Mucosa of descending colon (tissue), 3 donors: ENCODE data around the gene SLC22A31. TPM values are rescaled to one million over a fixed set of nuclear protein-coding genes. Genes with fewer than 3 reads are reported as not detected.
"Not testable (repeated sequence)": the region's sequence is repeated elsewhere in the genome, so short reads cannot be mapped to it uniquely, and the experiment has no call there.

ENCODE experiments used
- ATAC-seq: fragments of 200-7000 bp; cut with Tn5 transposase; one replicate; pipeline ENCODE4 v1.9.1; 2020; ENCODE audit warnings: mild to moderate bottlenecking, moderate library complexity
- DNase-seq, 3 donors: peaks; one replicate each; pipeline ENCODE4 v3.0.0-alpha.2; 2020
- H3K36me3 ChIP-seq: fragments of 200-600 bp; one replicate; pipeline ENCODE4 v1.8.0; 2021; ENCODE audit warnings: low read depth, mild to moderate bottlenecking
- H3K4me1 ChIP-seq: fragments of 200-600 bp; one replicate; pipeline ENCODE4 v1.8.0; 2021; ENCODE audit warnings: low read depth, mild to moderate bottlenecking
- H3K4me3 ChIP-seq: fragments of 200-600 bp; one replicate; pipeline ENCODE4 v1.8.0; 2021; ENCODE audit warnings: mild to moderate bottlenecking
- H3K9me3 ChIP-seq: fragments of 200-600 bp; one replicate; pipeline ENCODE4 v1.8.0; 2021; ENCODE audit warnings: mild to moderate bottlenecking
- CTCF ChIP-seq: fragments of 200-600 bp; IDR thresholded peaks from one replicate; pipeline ENCODE4 v1.8.0; 2022; ENCODE audit warnings: antibody characterized with exemption, mild to moderate bottlenecking
- intact Hi-C, 2 donors: fragments of 100-400 bp; cut with DNase I in 1 of 2; cut with micrococcal nuclease in 1 of 2; formaldehyde crosslinking; loops; one replicate each; pipeline versions ENCODE4 v1.11.0 to v1.11.1; 2022; cut with DNase I, micrococcal nuclease
- total RNA-seq, 3 donors: library from RNA; stranded (reverse); fragmentation: NEBNext Ultra II Directional in 2 of 3; extraction: Animal tissue kit (Norgen Biotek cat#: 25700) in 2 of 3; gene quantifications; one replicate each; pipeline versions ENCODE4 v1.2.1 to v1.2.4, GENCODE V29; 2021 to 2023
- donor health status: DM: no; HTN: no; CAD: no; lungs with moderate emphysema.
- donor health status: DM: no; HTN: no; CAD: no.
- donor health status: DM: no; HTN: yes; CAD: no.

The SLC22A31 gene
- total RNA-seq, 3 donors from 2014 or later = 0.35 to 1.8 (median 1.1) TPM

- Histone ChIP-seq H3K9me3 (no peaks in the 10 kb centered on the region), H3K4me1 (no peaks in the 10 kb centered on the region), H3K4me3 (no peak overlapping the region), H3K36me3 (no peaks in the 10 kb centered on the region)
- peak in 2 of 3 donors; percentile 18 to 50 for DNase-seq
- intact Hi-C loops = no loop called here
- no peak for TF ChIP-seq CTCF
- ATAC-seq = no peak
Observed at GRCh38 chr16:89190150-89190958, 10.0 kb downstream of the SLC22A31 start.

- DNase-seq (peak in 1 of 3 donors; percentile 22), ATAC-seq (no peak)
Observed at GRCh38 chr16:89189358-89190025, 10.8 kb downstream of the SLC22A31 start.

GRCh38 chr16:89188471-89189357 is 11.6 kb downstream of the SLC22A31 start:
- DNase-seq = peak in 1 of 3 donors; percentile 29
- H3K36me3 ChIP-seq, H3K4me1 ChIP-seq, H3K9me3 ChIP-seq, intact Hi-C loops, ATAC-seq, H3K4me3 ChIP-seq: not testable (repeated sequence)

More at GRCh38 chr16:89189358-89190025, 10.8 kb downstream of the SLC22A31 start:
- no peaks in the 10 kb centered on the region for H3K9me3 ChIP-seq
- no peak overlapping the region for H3K4me3 ChIP-seq
- H3K36me3 ChIP-seq = no peaks in the 10 kb centered on the region
- intact Hi-C loops = no loop called here
- H3K4me1 ChIP-seq = no peaks in the 10 kb centered on the region
- TF ChIP-seq CTCF = no peak

- no peaks in the 10 kb centered on the region for H3K9me3 ChIP-seq
- intact Hi-C loops = no loop called here
- DNase-seq (peak in 1 of 3 donors; percentile 43), ATAC-seq (peak; percentile 8)
- no peaks in the 10 kb centered on the region for H3K36me3 ChIP-seq
- no peak for TF ChIP-seq CTCF
- H3K4me3 ChIP-seq = no peak overlapping the region
- H3K4me1 ChIP-seq = no peaks in the 10 kb centered on the region
Observed at GRCh38 chr16:89187770-89188392, 12.5 kb downstream of the SLC22A31 start.

- no peaks in the 10 kb centered on the region for H3K9me3 ChIP-seq
- intact Hi-C loops = no loop called here
- H3K4me3 ChIP-seq = no peak overlapping the region
- H3K36me3 ChIP-seq = no peaks in the 10 kb centered on the region
- ATAC-seq (peak; percentile 16), DNase-seq (peak in 1 of 3 donors; percentile 46)
- no peaks in the 10 kb centered on the region for H3K4me1 ChIP-seq
- TF ChIP-seq CTCF = no peak
Observed at GRCh38 chr16:89187032-89187769, 13.1 kb downstream of the SLC22A31 start.

GRCh38 chr16:89186593-89187031 is 13.7 kb downstream of the SLC22A31 start:
- DNase-seq, intact Hi-C loops, H3K4me3 ChIP-seq, ATAC-seq, H3K9me3 ChIP-seq, H3K36me3 ChIP-seq, H3K4me1 ChIP-seq: not testable (repeated sequence)

- H3K4me1 ChIP-seq, intact Hi-C loops, H3K9me3 ChIP-seq, ATAC-seq, H3K36me3 ChIP-seq, H3K4me3 ChIP-seq: not testable (repeated sequence)
- DNase-seq = peak in 1 of 3 donors; percentile 7
Observed at GRCh38 chr16:89185887-89186592, 14.3 kb downstream of the SLC22A31 start.
